Measurements from ENCODE around the gene DIP2C. TPM values are rescaled to one million over a fixed set of nuclear protein-coding genes. Genes with fewer than 3 reads are reported as not detected.
A peak's percentile ranks its signal among the peaks of the same experiment; 100 is the strongest.

Gene DIP2C
- total RNA-seq, 1 experiment from 2014 or later = 11.4 TPM

GRCh38 chr10:663831-664251, 25.6 kb downstream of the DIP2C start:
- Mint-ChIP-seq H3K4me3 (ENCODE audit: unreplicated experiment) (no peak overlapping the region), H3K4me1 (ENCODE audit: low read depth, unreplicated experiment) (peaks cover 10% of the 10 kb centered on the region), H3K27me3 (ENCODE audit: insufficient read depth, unreplicated experiment) (no peaks in the 10 kb centered on the region), H3K36me3 (ENCODE audit: insufficient read depth, unreplicated experiment) (no peaks in the 10 kb centered on the region), H3K27ac (ENCODE audit: unreplicated experiment) (no peak overlapping the region), H3K9me3 (ENCODE audit: unreplicated experiment) (no peaks in the 10 kb centered on the region)
- intact Hi-C loops (cut with micrococcal nuclease; ENCODE audit: unreplicated experiment) = no loop called here
- ChIA-PET CTCF (no interaction called here), POLR2A (no interaction called here)
- H3K36me3 ChIP-seq (ENCODE audit: control insufficient read depth, insufficient read depth, low read length) = no peaks in the 10 kb centered on the region
- no peak overlapping the region for H3K4me3 ChIP-seq (ENCODE audit: low read depth, low read length)
- H3K9me3 ChIP-seq = no peaks in the 10 kb centered on the region; the same call in 1 of the 2 replicates
- TF ChIP-seq, protein P1, sequence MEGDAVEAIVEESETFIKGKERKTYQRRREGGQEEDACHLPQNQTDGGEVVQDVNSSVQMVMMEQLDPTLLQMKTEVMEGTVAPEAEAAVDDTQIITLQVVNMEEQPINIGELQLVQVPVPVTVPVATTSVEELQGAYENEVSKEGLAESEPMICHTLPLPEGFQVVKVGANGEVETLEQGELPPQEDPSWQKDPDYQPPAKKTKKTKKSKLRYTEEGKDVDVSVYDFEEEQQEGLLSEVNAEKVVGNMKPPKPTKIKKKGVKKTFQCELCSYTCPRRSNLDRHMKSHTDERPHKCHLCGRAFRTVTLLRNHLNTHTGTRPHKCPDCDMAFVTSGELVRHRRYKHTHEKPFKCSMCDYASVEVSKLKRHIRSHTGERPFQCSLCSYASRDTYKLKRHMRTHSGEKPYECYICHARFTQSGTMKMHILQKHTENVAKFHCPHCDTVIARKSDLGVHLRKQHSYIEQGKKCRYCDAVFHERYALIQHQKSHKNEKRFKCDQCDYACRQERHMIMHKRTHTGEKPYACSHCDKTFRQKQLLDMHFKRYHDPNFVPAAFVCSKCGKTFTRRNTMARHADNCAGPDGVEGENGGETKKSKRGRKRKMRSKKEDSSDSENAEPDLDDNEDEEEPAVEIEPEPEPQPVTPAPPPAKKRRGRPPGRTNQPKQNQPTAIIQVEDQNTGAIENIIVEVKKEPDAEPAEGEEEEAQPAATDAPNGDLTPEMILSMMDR (IDR thresholded peaks at IDR 0.05; ENCODE audit: insufficient read depth in 1 of 2, low read depth in 1 of 2, low read length in 1 of 2, severe bottlenecking in 1 of 2, unreplicated experiment in 1 of 2) = no peak
- H3K27me3 ChIP-seq (replicated peaks; ENCODE audit: control insufficient read depth, insufficient read depth, low read length) = no peaks in the 10 kb centered on the region
- peaks cover 5% of the 10 kb centered on the region; the same call in 1 of the 2 replicates for H3K4me1 ChIP-seq
- BruUV-seq (replicated peaks) = no TSS peak
- DNase-seq = peak in 1 of 2 experiments; percentile 14

- peaks cover 10% of the 10 kb centered on the region for H3K4me1 Mint-ChIP-seq (ENCODE audit: low read depth, unreplicated experiment)
- intact Hi-C loops (cut with micrococcal nuclease; ENCODE audit: unreplicated experiment) = no loop called here
- H3K27ac Mint-ChIP-seq (ENCODE audit: unreplicated experiment) = no peak overlapping the region
- H3K9me3 Mint-ChIP-seq (ENCODE audit: unreplicated experiment) = no peaks in the 10 kb centered on the region
- peak in 1 of 2 experiments; percentile 16 for DNase-seq
- TF ChIP-seq, protein P1 (IDR thresholded peaks at IDR 0.05; ENCODE audit: insufficient read depth in 1 of 2, low read depth in 1 of 2, low read length in 1 of 2, severe bottlenecking in 1 of 2, unreplicated experiment in 1 of 2) = no peak
- H3K4me1 ChIP-seq = peaks cover 5% of the 10 kb centered on the region; the same call in 1 of the 2 replicates
- no peaks in the 10 kb centered on the region; the same call in 1 of the 2 replicates for H3K9me3 ChIP-seq
- no peak overlapping the region for H3K4me3 ChIP-seq (ENCODE audit: low read depth, low read length)
- BruUV-seq (replicated peaks) = no TSS peak
- no peak overlapping the region for H3K4me3 Mint-ChIP-seq (ENCODE audit: unreplicated experiment)
- no peaks in the 10 kb centered on the region for H3K36me3 Mint-ChIP-seq (ENCODE audit: insufficient read depth, unreplicated experiment)
- no peaks in the 10 kb centered on the region for H3K36me3 ChIP-seq (ENCODE audit: control insufficient read depth, insufficient read depth, low read length)
- ChIA-PET CTCF (no interaction called here), POLR2A (no interaction called here)
- no peaks in the 10 kb centered on the region for H3K27me3 Mint-ChIP-seq (ENCODE audit: insufficient read depth, unreplicated experiment)
- H3K27me3 ChIP-seq (replicated peaks; ENCODE audit: control insufficient read depth, insufficient read depth, low read length) = no peaks in the 10 kb centered on the region
Observed at GRCh38 chr10:663466-663751, 26.1 kb downstream of the DIP2C start.

DNA sequence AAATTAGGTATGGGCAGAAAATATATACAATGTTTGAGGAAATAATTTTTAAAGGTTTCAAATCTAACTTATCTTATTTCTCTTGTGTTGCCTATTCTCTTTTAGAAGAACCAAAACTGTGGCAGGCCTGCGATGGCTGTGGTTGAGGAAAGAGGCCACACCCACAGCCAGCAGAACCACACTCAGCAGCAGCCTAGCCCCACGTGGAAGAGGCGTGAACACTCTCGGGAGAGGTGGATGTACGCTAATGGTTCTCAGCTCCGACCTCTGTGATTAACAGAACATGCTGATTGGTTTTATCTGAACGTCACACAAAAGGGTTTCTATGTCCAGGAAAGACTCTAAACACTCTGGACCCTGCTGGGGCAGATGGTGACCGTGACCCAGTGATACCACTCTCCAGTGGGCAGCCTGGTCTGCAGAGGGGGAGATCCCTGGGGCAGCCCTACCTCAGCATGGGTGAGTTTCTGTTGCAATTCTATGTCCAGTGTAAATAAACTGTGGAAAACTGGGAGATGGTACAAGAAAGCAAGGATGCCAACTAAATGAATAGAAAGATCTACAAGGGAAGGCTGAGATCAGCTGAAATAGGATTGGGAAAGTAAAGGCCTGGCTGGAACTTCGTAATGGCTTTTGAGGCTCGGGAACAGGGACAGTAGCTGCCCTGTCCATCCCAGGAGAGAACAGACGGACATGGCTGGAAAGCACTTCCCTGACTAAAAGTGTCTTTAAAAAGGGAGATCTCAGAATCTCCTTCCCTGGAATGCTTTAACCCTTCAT, 26.6 kb downstream of the DIP2C start:
- Mint-ChIP-seq H3K27me3 (ENCODE audit: insufficient read depth, unreplicated experiment) (no peaks in the 10 kb centered on the region), H3K36me3 (ENCODE audit: insufficient read depth, unreplicated experiment) (no peaks in the 10 kb centered on the region), H3K4me3 (ENCODE audit: unreplicated experiment) (no peak overlapping the region), H3K4me1 (ENCODE audit: low read depth, unreplicated experiment) (peaks cover 10% of the 10 kb centered on the region), H3K9me3 (ENCODE audit: unreplicated experiment) (no peaks in the 10 kb centered on the region), H3K27ac (ENCODE audit: unreplicated experiment) (no peak overlapping the region)
- ChIA-PET CTCF (no interaction called here), POLR2A (no interaction called here)
- Histone ChIP-seq H3K36me3 (ENCODE audit: control insufficient read depth, insufficient read depth, low read length) (no peaks in the 10 kb centered on the region), H3K9me3 (no peaks in the 10 kb centered on the region), H3K27me3 (replicated peaks; ENCODE audit: control insufficient read depth, insufficient read depth, low read length) (no peaks in the 10 kb centered on the region), H3K4me3 (ENCODE audit: low read depth, low read length) (no peak overlapping the region), H3K4me1 (peaks cover 5% of the 10 kb centered on the region; the same call in 1 of the 2 replicates)
- no TSS peak for BruUV-seq (replicated peaks)
- TF ChIP-seq, protein P1 (IDR thresholded peaks at IDR 0.05; ENCODE audit: insufficient read depth in 1 of 2, low read depth in 1 of 2, low read length in 1 of 2, severe bottlenecking in 1 of 2, unreplicated experiment in 1 of 2) = no peak
- intact Hi-C loops (cut with micrococcal nuclease; ENCODE audit: unreplicated experiment) = no loop called here
- DNase-seq = peak in 1 of 2 experiments; percentile 18
